Loucy (cell line): ENCODE data around the gene SETMAR.

Source experiments
- CTCF ChIP-seq: fragments of 200-600 bp; sonication (generic); conservative IDR thresholded peaks from 2 replicates; pipeline ENCODE4 v1.5.1; 2014; ENCODE audit warnings: mild to moderate bottlenecking, antibody characterized with exemption, low read length
- EZH2phosphoT487 ChIP-seq: fragments of 200-600 bp; IDR thresholded peaks from 2 replicates; pipeline ENCODE4 v1.6.1; 2018; ENCODE audit warnings: antibody characterized with exemption, mild to moderate bottlenecking, moderate library complexity, borderline replicate concordance

GRCh38 chr3:4355401-4356219 is 52.4 kb downstream of the SETMAR start:
- TF ChIP-seq CTCF (no peak), EZH2phosphoT487 (no peak)
